OCI-M1 (cell line): ENCODE results near the gene TMPRSS7.

Experiments
- DNase-seq: peaks from one replicate; lab custom pipeline; 2025; lab: John Stamatoyannopoulos, UW

Gene TMPRSS7

DNA sequence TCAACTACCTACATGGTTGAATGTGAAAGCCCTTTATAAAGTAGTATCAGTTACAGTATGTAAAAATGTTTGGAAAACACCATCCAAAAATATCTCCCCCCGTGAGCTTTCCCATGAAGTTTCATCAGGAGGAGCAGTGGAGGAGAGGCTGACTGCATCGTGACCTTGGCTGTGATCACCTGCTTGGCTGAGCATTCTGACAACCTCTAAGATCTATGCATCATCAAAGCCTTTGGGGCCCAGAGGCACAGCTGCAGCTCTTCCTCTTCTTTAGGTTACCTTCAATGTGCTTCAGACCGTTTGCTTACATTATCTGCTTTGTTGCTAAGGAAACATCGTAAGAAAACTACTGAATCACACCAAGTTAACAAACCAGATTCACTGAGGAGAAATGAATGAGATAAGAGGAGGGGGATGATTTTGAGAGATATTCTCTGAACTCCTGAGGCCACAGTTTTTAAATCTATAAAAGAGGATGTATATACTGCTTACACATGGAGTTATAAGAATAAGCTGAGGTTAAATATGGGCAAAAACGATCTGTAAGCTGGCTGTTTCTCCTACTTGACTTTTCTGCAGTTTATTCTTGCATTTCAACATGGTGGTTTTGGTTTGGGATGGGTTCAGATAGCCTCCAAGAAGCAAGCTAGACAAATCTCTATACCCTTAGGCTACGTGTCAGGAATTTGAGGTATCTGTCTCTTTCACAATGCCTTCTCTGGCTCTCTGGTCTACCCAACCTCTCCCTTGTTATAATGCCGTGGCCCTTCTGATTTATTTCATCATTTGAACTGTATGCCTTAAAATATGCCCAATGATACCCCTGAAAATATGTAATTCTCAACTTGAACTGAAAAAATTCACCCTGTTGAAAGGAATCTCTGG lies 94.5 kb downstream of the TMPRSS7 start:
- DNase-seq: peak; percentile 49

DNA sequence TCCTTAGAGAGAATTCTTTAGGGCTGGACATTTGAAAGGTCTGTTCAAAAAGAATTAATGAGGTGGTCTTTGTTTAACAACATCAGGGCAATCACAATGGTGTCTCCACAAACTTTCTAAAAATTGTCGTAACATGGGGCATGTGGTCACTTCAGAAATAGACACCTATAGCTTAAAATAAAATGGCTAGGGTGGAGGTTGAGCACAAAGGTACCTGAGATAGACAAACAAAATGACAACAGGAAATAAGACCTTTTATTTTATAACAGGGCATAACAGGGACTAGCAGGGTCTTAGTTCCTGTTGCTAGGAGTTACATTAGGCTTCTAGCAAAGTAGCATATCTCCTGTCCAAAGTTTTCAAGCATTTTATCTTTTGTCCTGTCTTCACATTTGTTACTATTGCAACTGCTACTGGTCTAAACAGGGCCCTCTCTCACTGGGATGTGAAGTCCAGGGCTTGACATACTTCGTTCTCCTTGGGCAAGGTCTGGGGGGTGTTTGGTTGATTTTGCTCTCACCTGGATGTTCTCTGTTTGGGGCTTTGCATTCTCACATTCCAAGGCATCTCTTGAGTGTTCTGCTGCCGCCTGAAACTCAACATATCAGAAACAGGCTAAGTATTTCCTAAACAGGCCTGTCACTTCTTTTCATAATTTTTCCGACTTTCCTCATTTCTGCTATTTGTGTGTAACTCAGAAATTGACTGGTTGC lies 95.5 kb downstream of the TMPRSS7 start:
- DNase-seq: no peak

DNA sequence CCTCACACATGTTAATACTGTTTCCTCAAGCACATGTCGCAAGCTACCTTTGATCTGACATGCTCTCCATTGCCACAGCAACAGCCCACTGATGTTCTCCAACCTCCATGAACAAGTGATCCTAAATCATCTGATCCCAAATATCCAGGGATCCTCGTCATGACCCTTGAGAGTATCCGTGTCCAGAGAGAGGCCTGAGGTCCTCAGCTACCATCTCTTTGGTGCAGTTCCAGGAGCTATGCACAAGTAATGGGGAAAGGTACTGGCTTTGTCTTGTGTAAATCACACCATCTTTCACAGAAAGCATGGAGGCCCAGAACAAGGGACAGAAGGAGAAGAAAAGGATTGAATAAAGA lies 96.1 kb downstream of the TMPRSS7 start:
- DNase-seq: no peak
